SK-N-SH treated with all-trans-retinoic acid at 6 μM for 48 hours (cell line): ENCODE results near the gene KCNK10.

Experiments used
- ATAC-seq: fragments of 200-7000 bp; cut with Tn5 transposase; 3 replicates; pipeline ENCODE4 v1.9.1; 2020; ENCODE audit warnings: mild to moderate bottlenecking, moderate library complexity
- ARNTL ChIP-seq: fragments of 450-650 bp; formaldehyde crosslinking; IDR thresholded peaks from 2 replicates; pipeline ENCODE4 v1.5.0; 2020; ENCODE audit warnings: low read depth, mild to moderate bottlenecking, moderate library complexity, borderline replicate concordance
- BACH2 ChIP-seq: fragments of 250-450 bp; sonication (Bioruptor Pico); IDR thresholded peaks from 2 replicates; pipeline ENCODE4 v1.9.0; 2021; ENCODE audit warnings: mild to moderate bottlenecking, borderline replicate concordance
- CSDC2 ChIP-seq: fragments of 250-450 bp; sonication (Bioruptor Pico); IDR thresholded peaks from 2 replicates; pipeline ENCODE4 v1.5.0; 2020; ENCODE audit warnings: mild to moderate bottlenecking, moderate library complexity
- ESRRG ChIP-seq: fragments of 250-450 bp; sonication (Bioruptor Pico); IDR thresholded peaks from 2 replicates; pipeline ENCODE4 v1.6.1; 2021; ENCODE audit warnings: mild to moderate bottlenecking
- GLIS3 ChIP-seq: fragments of 250-450 bp; sonication (Bioruptor Pico); IDR thresholded peaks from 2 replicates; pipeline ENCODE4 v1.5.0; 2020; ENCODE audit warnings: mild to moderate bottlenecking, moderate library complexity
- ISL1 ChIP-seq: fragments of 250-450 bp; sonication (Bioruptor Pico); IDR thresholded peaks from 2 replicates; pipeline ENCODE4 v2.1.2; 2022; ENCODE audit warnings: mild to moderate bottlenecking, moderate library complexity
- OSR1 ChIP-seq: fragments of 250-450 bp; sonication (Bioruptor Pico); IDR thresholded peaks from 2 replicates; pipeline ENCODE4 v1.8.0; 2022; ENCODE audit warnings: moderate library complexity, mild to moderate bottlenecking, inconsistent platforms
- RARB ChIP-seq: fragments of 250-450 bp; sonication (Bioruptor Pico); IDR thresholded peaks from 2 replicates; pipeline ENCODE4 v1.8.0; 2021; ENCODE audit warnings: mild to moderate bottlenecking, moderate library complexity
- SNAI2 ChIP-seq: fragments of 250-450 bp; sonication (Bioruptor Pico); IDR thresholded peaks from 2 replicates; pipeline ENCODE4 v1.5.0; 2020; ENCODE audit warnings: mild to moderate bottlenecking, moderate library complexity
- TCF4 ChIP-seq: fragments of 250-450 bp; sonication (Bioruptor Pico); IDR thresholded peaks from 2 replicates; pipeline ENCODE4 v1.8.0; 2021; ENCODE audit warnings: mild to moderate bottlenecking, moderate library complexity, borderline replicate concordance
- TOX ChIP-seq: fragments of 250-450 bp; sonication (Bioruptor Pico); IDR thresholded peaks from 2 replicates; pipeline ENCODE4 v1.8.0; 2021; ENCODE audit warnings: mild to moderate bottlenecking, moderate library complexity, borderline replicate concordance
- ZC3H10 ChIP-seq: fragments of 250-450 bp; sonication (Bioruptor Pico); IDR thresholded peaks from 2 replicates; pipeline ENCODE4 v1.5.1; 2021; ENCODE audit warnings: mild to moderate bottlenecking, moderate library complexity
- ZFP3 ChIP-seq: fragments of 250-450 bp; sonication (Bioruptor Pico); IDR thresholded peaks from 2 replicates; pipeline ENCODE4 v1.5.0; 2020; ENCODE audit warnings: mild to moderate bottlenecking, moderate library complexity
- ZNF565 ChIP-seq: fragments of 450-650 bp; formaldehyde crosslinking; conservative IDR thresholded peaks from 2 replicates; pipeline ENCODE4 v1.5.0; 2020; ENCODE audit warnings: low read depth, mild to moderate bottlenecking, moderate library complexity
- ZNF70 ChIP-seq: fragments of 450-650 bp; formaldehyde crosslinking; IDR thresholded peaks from 2 replicates; pipeline ENCODE4 v1.5.0; 2020; ENCODE audit warnings: mild to moderate bottlenecking, moderate library complexity
- ZNF8 ChIP-seq: fragments of 450-650 bp; formaldehyde crosslinking; IDR thresholded peaks from 2 replicates; pipeline ENCODE4 v1.5.0; 2020; ENCODE audit warnings: mild to moderate bottlenecking, moderate library complexity
- TF ChIP-seq, protein P1 (sequence below): fragments of 250-450 bp; sonication (Bioruptor Pico); IDR thresholded peaks from 2 replicates; pipeline ENCODE4 v1.5.1; 2021; ENCODE audit warnings: mild to moderate bottlenecking, moderate library complexity
- TF ChIP-seq, protein P2 (sequence below): fragments of 250-450 bp; sonication (Bioruptor Pico); IDR thresholded peaks from 2 replicates; pipeline ENCODE4 v1.5.0; 2020; ENCODE audit warnings: mild to moderate bottlenecking, moderate library complexity
- TF ChIP-seq, protein P3 (sequence below): fragments of 250-450 bp; sonication (Bioruptor Pico); IDR thresholded peaks from 2 replicates; pipeline ENCODE4 v1.5.1; 2020; ENCODE audit warnings: low read depth, mild to moderate bottlenecking, moderate library complexity
- TF ChIP-seq, protein P4 (sequence below): fragments of 250-450 bp; sonication (Bioruptor Pico); IDR thresholded peaks from 2 replicates; pipeline ENCODE4 v1.8.0; 2020; ENCODE audit warnings: mild to moderate bottlenecking, moderate library complexity, borderline replicate concordance

KCNK10 gene

DNA sequence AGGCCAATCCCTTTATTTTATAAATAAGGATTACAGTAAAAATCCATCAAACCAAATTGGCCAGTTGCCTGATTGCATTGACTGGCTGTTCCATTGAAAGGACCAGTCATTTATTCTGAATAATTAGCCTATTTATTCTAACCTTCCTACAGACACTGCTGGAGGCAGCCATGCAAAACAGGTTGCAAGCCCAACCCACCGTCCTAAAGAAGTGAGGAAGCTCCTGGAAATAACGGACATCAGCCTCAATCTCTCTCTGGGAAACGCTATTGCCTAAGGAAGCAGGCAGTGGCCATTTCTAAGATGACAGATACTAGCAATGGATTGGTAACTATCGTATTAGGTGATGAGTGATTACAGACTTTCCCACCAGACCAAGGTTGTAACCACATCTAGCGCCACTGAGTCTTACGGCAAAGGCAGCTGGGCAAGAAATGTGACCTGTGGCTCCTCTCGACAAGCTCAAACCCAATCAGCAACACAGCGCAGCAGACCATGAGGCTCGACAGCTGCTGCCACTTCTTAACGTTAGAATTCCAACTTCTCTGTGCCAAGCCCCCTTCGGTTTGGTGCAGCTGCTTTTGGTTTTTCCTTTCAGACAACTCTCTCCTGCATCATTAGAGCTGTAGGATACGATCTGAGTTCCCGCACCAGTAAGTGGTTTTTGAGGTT is 134.2 kb downstream of the KCNK10 start:
- peak; percentile 22; the same call in 1 of the 3 replicates for ATAC-seq
- TF ChIP-seq, protein P1, sequence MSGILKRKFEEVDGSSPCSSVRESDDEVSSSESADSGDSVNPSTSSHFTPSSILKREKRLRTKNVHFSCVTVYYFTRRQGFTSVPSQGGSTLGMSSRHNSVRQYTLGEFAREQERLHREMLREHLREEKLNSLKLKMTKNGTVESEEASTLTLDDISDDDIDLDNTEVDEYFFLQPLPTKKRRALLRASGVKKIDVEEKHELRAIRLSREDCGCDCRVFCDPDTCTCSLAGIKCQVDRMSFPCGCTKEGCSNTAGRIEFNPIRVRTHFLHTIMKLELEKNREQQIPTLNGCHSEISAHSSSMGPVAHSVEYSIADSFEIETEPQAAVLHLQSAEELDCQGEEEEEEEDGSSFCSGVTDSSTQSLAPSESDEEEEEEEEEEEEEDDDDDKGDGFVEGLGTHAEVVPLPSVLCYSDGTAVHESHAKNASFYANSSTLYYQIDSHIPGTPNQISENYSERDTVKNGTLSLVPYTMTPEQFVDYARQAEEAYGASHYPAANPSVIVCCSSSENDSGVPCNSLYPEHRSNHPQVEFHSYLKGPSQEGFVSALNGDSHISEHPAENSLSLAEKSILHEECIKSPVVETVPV = no peak
- TF ChIP-seq RARB (CRISPR knock-in tag) = no peak
- TF ChIP-seq ARNTL (CRISPR knock-in tag) = no peak
- TF ChIP-seq TOX (CRISPR knock-in tag) = no peak
- TF ChIP-seq, protein P2, sequence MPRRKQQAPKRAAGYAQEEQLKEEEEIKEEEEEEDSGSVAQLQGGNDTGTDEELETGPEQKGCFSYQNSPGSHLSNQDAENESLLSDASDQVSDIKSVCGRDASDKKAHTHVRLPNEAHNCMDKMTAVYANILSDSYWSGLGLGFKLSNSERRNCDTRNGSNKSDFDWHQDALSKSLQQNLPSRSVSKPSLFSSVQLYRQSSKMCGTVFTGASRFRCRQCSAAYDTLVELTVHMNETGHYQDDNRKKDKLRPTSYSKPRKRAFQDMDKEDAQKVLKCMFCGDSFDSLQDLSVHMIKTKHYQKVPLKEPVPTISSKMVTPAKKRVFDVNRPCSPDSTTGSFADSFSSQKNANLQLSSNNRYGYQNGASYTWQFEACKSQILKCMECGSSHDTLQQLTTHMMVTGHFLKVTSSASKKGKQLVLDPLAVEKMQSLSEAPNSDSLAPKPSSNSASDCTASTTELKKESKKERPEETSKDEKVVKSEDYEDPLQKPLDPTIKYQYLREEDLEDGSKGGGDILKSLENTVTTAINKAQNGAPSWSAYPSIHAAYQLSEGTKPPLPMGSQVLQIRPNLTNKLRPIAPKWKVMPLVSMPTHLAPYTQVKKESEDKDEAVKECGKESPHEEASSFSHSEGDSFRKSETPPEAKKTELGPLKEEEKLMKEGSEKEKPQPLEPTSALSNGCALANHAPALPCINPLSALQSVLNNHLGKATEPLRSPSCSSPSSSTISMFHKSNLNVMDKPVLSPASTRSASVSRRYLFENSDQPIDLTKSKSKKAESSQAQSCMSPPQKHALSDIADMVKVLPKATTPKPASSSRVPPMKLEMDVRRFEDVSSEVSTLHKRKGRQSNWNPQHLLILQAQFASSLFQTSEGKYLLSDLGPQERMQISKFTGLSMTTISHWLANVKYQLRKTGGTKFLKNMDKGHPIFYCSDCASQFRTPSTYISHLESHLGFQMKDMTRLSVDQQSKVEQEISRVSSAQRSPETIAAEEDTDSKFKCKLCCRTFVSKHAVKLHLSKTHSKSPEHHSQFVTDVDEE = no peak

DNA sequence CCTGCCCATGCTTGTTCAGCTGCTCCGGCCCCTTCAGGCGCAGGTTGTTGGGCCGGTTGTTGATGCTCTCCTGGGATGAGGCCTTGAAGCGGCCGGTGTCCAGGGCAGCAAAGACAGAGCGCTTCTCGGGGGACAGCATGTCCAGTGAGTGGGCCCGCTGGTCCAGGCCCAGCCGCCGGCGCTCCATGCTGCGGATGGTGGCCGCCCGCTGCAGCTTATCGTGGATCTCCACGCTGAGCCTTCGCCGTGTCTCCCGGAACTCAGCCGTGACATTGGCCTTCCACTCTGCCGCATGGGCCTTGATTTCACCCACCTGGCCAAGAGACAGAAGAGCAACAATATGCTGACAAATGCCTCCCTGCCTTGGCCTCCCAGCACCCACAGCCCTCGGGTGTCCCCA is 137.2 kb downstream of the KCNK10 start:
- ATAC-seq = no peak
- TF ChIP-seq CSDC2 = no peak
- TF ChIP-seq ZFP3 (CRISPR knock-in tag) = no peak
- TF ChIP-seq ZNF565 (CRISPR knock-in tag) = no peak
- TF ChIP-seq ISL1 = no peak
- TF ChIP-seq, protein P3, sequence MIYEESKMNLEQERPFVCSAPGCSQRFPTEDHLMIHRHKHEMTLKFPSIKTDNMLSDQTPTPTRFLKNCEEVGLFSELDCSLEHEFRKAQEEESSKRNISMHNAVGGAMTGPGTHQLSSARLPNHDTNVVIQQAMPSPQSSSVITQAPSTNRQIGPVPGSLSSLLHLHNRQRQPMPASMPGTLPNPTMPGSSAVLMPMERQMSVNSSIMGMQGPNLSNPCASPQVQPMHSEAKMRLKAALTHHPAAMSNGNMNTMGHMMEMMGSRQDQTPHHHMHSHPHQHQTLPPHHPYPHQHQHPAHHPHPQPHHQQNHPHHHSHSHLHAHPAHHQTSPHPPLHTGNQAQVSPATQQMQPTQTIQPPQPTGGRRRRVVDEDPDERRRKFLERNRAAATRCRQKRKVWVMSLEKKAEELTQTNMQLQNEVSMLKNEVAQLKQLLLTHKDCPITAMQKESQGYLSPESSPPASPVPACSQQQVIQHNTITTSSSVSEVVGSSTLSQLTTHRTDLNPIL (CRISPR knock-in tag) = no peak
- TF ChIP-seq, protein P2 = no peak
- no peak for TF ChIP-seq TCF4
- TF ChIP-seq, protein P1 = no peak
- TF ChIP-seq, protein P4, sequence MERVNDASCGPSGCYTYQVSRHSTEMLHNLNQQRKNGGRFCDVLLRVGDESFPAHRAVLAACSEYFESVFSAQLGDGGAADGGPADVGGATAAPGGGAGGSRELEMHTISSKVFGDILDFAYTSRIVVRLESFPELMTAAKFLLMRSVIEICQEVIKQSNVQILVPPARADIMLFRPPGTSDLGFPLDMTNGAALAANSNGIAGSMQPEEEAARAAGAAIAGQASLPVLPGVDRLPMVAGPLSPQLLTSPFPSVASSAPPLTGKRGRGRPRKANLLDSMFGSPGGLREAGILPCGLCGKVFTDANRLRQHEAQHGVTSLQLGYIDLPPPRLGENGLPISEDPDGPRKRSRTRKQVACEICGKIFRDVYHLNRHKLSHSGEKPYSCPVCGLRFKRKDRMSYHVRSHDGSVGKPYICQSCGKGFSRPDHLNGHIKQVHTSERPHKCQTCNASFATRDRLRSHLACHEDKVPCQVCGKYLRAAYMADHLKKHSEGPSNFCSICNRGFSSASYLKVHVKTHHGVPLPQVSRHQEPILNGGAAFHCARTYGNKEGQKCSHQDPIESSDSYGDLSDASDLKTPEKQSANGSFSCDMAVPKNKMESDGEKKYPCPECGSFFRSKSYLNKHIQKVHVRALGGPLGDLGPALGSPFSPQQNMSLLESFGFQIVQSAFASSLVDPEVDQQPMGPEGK (CRISPR knock-in tag) = no peak
- TF ChIP-seq OSR1 (CRISPR knock-in tag) = no peak
- TF ChIP-seq RARB (CRISPR knock-in tag) = no peak
- TF ChIP-seq ZNF70 = no peak
- no peak for TF ChIP-seq ESRRG (CRISPR knock-in tag)
- no peak for TF ChIP-seq GLIS3 (CRISPR knock-in tag)
- no peak for TF ChIP-seq ZC3H10 (CRISPR knock-in tag)
- TF ChIP-seq TOX (CRISPR knock-in tag) = no peak
- no peak for TF ChIP-seq ZNF8 (CRISPR knock-in tag)
- TF ChIP-seq BACH2 (CRISPR knock-in tag) = no peak
- TF ChIP-seq SNAI2 (CRISPR knock-in tag) = no peak
- no peak for TF ChIP-seq ARNTL (CRISPR knock-in tag)
